ENCODE results near the gene TMEM208. TPM values are rescaled to one million over a fixed set of nuclear protein-coding genes. Genes with fewer than 3 reads are reported as not detected.

Gene TMEM208
- total and polyA plus RNA-seq, 4 donors = 22.1 to 196 (median 93.8) TPM

DNA sequence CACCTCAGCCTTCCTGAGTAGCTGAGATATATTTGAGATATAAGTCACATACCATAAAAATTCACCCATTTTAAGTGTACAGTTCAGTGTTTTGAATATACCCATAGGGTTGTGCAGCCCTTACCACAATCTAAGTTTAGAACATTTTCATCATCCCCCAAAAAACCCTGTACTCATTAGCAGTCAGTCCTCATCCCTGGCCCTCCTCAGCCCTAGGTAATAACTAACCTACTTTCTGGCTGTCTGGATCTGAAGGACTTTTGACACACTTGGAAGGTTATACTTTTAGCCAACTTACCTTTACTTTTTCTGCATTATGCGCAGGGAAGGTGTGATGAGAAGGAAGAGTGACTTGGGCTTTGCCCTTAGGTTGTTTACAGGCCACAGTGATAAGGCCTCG lies 48.4 kb downstream of the TMEM208 start:
- peaks cover 0 to 6% (median 1%) of the 10 kb centered on the region in 4 donors for H3K36me3 ChIP-seq (ENCODE audit: control insufficient read depth in 4 of 4, insufficient read depth in 4 of 4, low read length in 4 of 4)
- no peaks in the 10 kb centered on the region for H3K27me3 ChIP-seq (ENCODE audit: control insufficient read depth in 3 of 3, insufficient read depth in 3 of 3, low read length in 2 of 3)
- no peak for DNase-seq
- 90 to 96% methylated on average over 2 of the region's 2 CpGs for WGBS, 2 donors
- ATAC-seq (ENCODE audit: insufficient read depth, low FRiP score) = no peak
- peaks cover 0 to 22% (median 4%) of the 10 kb centered on the region in 5 donors for H3K4me1 ChIP-seq (ENCODE audit: control insufficient read depth in 5 of 5, insufficient read depth in 5 of 5, low read length in 5 of 5)
- no peak overlapping the region for H3K9ac ChIP-seq (ENCODE audit: insufficient read depth in 1 of 2, low read length in 2 of 2)
- no peak overlapping the region for H3K4me3 ChIP-seq
- no peak overlapping the region for H3K27ac ChIP-seq (ENCODE audit: low read depth in 1 of 2, low read length in 1 of 2)
- TF ChIP-seq CTCF (IDR thresholded peaks at IDR 0.05; ENCODE audit: control extremely low read depth, extremely low read depth) = no peak
- no peaks in the 10 kb centered on the region for H3K9me3 ChIP-seq (ENCODE audit: control insufficient read depth in 4 of 4, insufficient read depth in 3 of 4, low read length in 3 of 4)

DNA sequence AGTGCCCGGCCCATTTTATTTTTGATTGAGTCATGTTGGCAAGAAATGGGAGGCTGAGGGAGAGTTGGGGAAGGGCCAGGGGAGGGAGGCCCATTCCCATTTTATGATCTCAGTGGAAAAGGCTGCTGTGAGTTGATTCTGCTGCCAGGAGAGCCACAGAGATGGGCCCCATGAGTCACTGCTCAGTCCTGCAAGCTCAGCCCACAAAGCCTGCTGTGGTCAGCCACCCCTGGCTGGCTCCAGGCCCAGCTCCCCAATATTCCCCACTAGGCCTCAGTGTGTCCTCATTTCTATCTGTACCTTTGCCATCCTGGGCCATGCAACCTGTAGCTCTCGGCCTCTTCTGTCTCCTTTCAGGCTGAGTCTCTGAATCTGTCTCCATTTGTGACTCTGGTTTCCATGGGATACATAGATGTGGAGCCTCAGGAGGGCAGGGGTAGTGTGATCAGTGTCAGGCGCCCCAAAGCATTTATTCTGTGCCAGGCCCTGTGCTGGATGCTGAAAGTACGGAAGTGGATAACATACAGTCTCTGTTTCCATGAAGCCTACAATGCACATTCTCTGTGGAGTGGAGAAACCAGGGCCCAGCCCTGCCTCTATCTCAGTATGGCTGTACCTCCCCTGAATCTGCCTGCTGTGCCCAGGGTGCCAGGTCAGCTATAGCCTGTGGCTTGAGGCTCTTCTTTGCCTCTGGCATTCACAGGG lies 50.5 kb downstream of the TMEM208 start:
- Histone ChIP-seq H3K9ac (ENCODE audit: insufficient read depth in 1 of 2, low read length in 2 of 2) (no peak overlapping the region), H3K27ac (ENCODE audit: low read depth in 1 of 2, low read length in 1 of 2) (peak overlapping the region in 1 of 2 donors; percentile 57), H3K9me3 (ENCODE audit: control insufficient read depth in 4 of 4, insufficient read depth in 3 of 4, low read length in 3 of 4) (no peaks in the 10 kb centered on the region), H3K4me3 (no peak overlapping the region), H3K27me3 (ENCODE audit: control insufficient read depth in 3 of 3, insufficient read depth in 3 of 3, low read length in 2 of 3) (no peaks in the 10 kb centered on the region), H3K36me3 (ENCODE audit: control insufficient read depth in 4 of 4, insufficient read depth in 4 of 4, low read length in 4 of 4) (peaks cover 0 to 6% (median 1%) of the 10 kb centered on the region in 4 donors), H3K4me1 (ENCODE audit: control insufficient read depth in 5 of 5, insufficient read depth in 5 of 5, low read length in 5 of 5) (peaks cover 0 to 22% (median 5%) of the 10 kb centered on the region in 5 donors)
- ATAC-seq (ENCODE audit: insufficient read depth, low FRiP score) = peak; percentile 30
- WGBS, 2 donors = 86 to 88% methylated on average over 4 of the region's 4 CpGs
- peak in 1 of 3 donors; percentile 17 for DNase-seq
- TF ChIP-seq CTCF (IDR thresholded peaks at IDR 0.05; ENCODE audit: control extremely low read depth, extremely low read depth) = no peak

DNA sequence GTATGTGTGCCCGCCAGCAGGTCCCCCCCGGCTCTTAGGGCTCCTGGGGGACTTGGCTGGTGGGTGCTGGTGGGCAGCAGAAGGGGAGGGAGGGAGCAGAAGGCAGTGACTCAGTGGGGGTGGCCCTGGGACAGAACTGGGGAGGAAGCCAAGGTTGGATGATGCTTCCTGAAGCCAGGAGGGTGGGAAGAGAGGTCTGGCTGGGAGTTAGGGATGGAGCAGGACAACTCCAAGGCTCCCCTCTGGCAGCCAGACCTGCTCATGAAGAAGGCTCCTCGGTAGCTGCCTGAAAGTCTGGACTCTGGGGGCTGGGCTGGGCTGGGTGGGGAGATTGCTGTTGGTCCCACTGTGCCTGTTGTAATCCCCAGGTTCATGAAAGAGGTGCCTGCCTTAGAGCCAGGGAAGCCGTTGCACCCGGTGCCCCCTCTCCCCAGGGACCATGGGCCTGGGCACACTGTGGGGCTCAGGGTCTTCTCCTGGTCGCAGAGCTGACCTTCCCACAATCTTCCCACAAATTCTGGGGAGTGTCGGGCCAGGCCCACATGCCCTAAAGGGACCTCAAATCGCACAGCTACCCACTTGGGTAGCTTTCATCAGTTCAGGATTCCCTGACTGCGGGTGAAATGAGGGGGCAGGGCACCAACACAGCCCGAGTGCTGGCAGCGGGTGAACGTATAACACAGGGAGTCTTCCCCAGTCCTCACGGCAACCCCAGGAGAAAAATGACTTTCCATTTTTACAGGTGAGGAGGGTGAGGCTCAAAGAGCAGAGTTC lies 51.3 kb downstream of the TMEM208 start:
- peak overlapping the region in 1 of 2 donors; percentile 57 for H3K27ac ChIP-seq (ENCODE audit: low read depth in 1 of 2, low read length in 1 of 2)
- TF ChIP-seq CTCF (IDR thresholded peaks at IDR 0.05; ENCODE audit: control extremely low read depth, extremely low read depth) = no peak
- peak; percentile 1 for ATAC-seq (ENCODE audit: insufficient read depth, low FRiP score)
- H3K36me3 ChIP-seq (ENCODE audit: control insufficient read depth in 4 of 4, insufficient read depth in 4 of 4, low read length in 4 of 4) = peaks cover 0 to 6% (median 1%) of the 10 kb centered on the region in 4 donors
- peak overlapping the region; percentile 37 for H3K4me3 ChIP-seq
- H3K9ac ChIP-seq (ENCODE audit: insufficient read depth in 1 of 2, low read length in 2 of 2) = no peak overlapping the region
- H3K27me3 ChIP-seq (ENCODE audit: control insufficient read depth in 3 of 3, insufficient read depth in 3 of 3, low read length in 2 of 3) = no peaks in the 10 kb centered on the region
- no peaks in the 10 kb centered on the region for H3K9me3 ChIP-seq (ENCODE audit: control insufficient read depth in 4 of 4, insufficient read depth in 3 of 4, low read length in 3 of 4)
- 61 to 70% methylated on average over 13 of the region's 13 CpGs for WGBS, 2 donors
- DNase-seq = no peak
- H3K4me1 ChIP-seq (ENCODE audit: control insufficient read depth in 5 of 5, insufficient read depth in 5 of 5, low read length in 5 of 5) = peaks cover 0 to 22% (median 5%) of the 10 kb centered on the region in 5 donors

Small RNA genes within 50 kb of the gene (small RNA-seq; reads per million reads assigned to genes)
- gene MIR328 (ENCODE audit: low replicate concordance) = 10.2 reads per million, percentile 96 among the genes with 10 or more reads in this experiment

Other genes starting within 250 kb of the TMEM208 start
- gene CES4A, start 238.5 kb upstream of the TMEM208 start, total RNA-seq = 10 to 100 TPM; 10.5 to 29.8 TPM
- gene CES4A, start 238.5 kb upstream of the TMEM208 start, polyA plus RNA-seq = 10 to 100 TPM in 1 of 2 donors, 1 to 10 TPM in 1; 8.0 to 16.7 TPM
- 10 to 100 TPM; 47.6 to 59.4 TPM for gene CBFB, start 198.0 kb upstream of the TMEM208 start, total RNA-seq
- gene CBFB, start 198.0 kb upstream of the TMEM208 start, polyA plus RNA-seq = 10 to 100 TPM; 23.3 to 29.6 TPM
- gene PHAF1, start 117.2 kb upstream of the TMEM208 start, total RNA-seq = 10 to 100 TPM; 14.6 to 36.1 TPM
- 10 to 100 TPM in 1 of 2 donors, 1 to 10 TPM in 1; 9.1 to 12.0 TPM for gene PHAF1, start 117.2 kb upstream of the TMEM208 start, polyA plus RNA-seq
- 10 to 100 TPM; 17.1 to 22.9 TPM for gene B3GNT9, start 76.1 kb upstream of the TMEM208 start, total RNA-seq
- gene B3GNT9, start 76.1 kb upstream of the TMEM208 start, polyA plus RNA-seq = 10 to 100 TPM in 1 of 2 donors, 1 to 10 TPM in 1; 8.4 to 12.0 TPM
- 10 to 100 TPM; 12.4 to 36.1 TPM for gene TRADD, start 67.2 kb upstream of the TMEM208 start, total RNA-seq
- gene TRADD, start 67.2 kb upstream of the TMEM208 start, polyA plus RNA-seq = 10 to 100 TPM; 17.5 to 37.2 TPM
- 10 to 100 TPM in 1 of 2 donors, 1 to 10 TPM in 1; 3.6 to 30.9 TPM for gene FBXL8, start 67.2 kb upstream of the TMEM208 start, total RNA-seq
- gene FBXL8, start 67.2 kb upstream of the TMEM208 start, polyA plus RNA-seq = 10 to 100 TPM; 18.9 to 30.3 TPM
- 10 to 100 TPM in 1 of 2 donors, 1 to 10 TPM in 1; 5.1 to 28.9 TPM for gene HSF4, start 62.4 kb upstream of the TMEM208 start, total RNA-seq
- gene HSF4, start 62.4 kb upstream of the TMEM208 start, polyA plus RNA-seq = 10 to 100 TPM; 13.1 to 62.5 TPM
- gene NOL3, start 56.6 kb upstream of the TMEM208 start, total RNA-seq = 10 to 100 TPM; 25.3 to 51.9 TPM
- gene NOL3, start 56.6 kb upstream of the TMEM208 start, polyA plus RNA-seq = 10 to 100 TPM; 35.5 to 46.8 TPM
- gene MATCAP1, start 43.2 kb upstream of the TMEM208 start, total RNA-seq = 10 to 100 TPM; 33.1 to 41.8 TPM
- 10 to 100 TPM; 18.5 to 18.8 TPM for gene MATCAP1, start 43.2 kb upstream of the TMEM208 start, polyA plus RNA-seq
- 10 to 100 TPM; 11.4 to 16.5 TPM for gene EXOC3L1, start 37.0 kb upstream of the TMEM208 start, total RNA-seq
- gene EXOC3L1, start 37.0 kb upstream of the TMEM208 start, polyA plus RNA-seq = 10 to 100 TPM in 1 of 2 donors, 1 to 10 TPM in 1; 9.7 to 12.6 TPM
- 10 to 100 TPM; 27.8 to 68.2 TPM for gene E2F4, start 35.0 kb upstream of the TMEM208 start, total RNA-seq
- 10 to 100 TPM; 44.5 to 86.1 TPM for gene E2F4, start 35.0 kb upstream of the TMEM208 start, polyA plus RNA-seq
- 10 to 100 TPM in 1 of 2 donors, 1 to 10 TPM in 1; 6.5 to 22.5 TPM for gene ELMO3, start 28.0 kb upstream of the TMEM208 start, total RNA-seq
- 10 to 100 TPM; 13.3 to 17.7 TPM for gene ELMO3, start 28.0 kb upstream of the TMEM208 start, polyA plus RNA-seq
- gene FHOD1, start 20.4 kb downstream of the TMEM208 start, total RNA-seq = 100 to 1,000 TPM in 1 of 2 donors, 10 to 100 TPM in 1; 51.3 to 129 TPM
- gene FHOD1, start 20.4 kb downstream of the TMEM208 start, polyA plus RNA-seq = 10 to 100 TPM; 64.1 to 67.0 TPM
- 1 to 10 TPM; 4.2 to 5.9 TPM for gene SLC9A5, start 21.8 kb downstream of the TMEM208 start, total RNA-seq
- gene SLC9A5, start 21.8 kb downstream of the TMEM208 start, polyA plus RNA-seq = 1 to 10 TPM; 1.2 to 2.4 TPM
- gene PLEKHG4, start 52.4 kb downstream of the TMEM208 start, total RNA-seq = 10 to 100 TPM; 14.6 to 26.9 TPM
- gene PLEKHG4, start 52.4 kb downstream of the TMEM208 start, polyA plus RNA-seq = 10 to 100 TPM in 1 of 2 donors, 1 to 10 TPM in 1; 9.0 to 19.5 TPM
- 1 to 10 TPM in 1 of 2 donors, under 1 TPM in 1; 0.40 to 5.1 TPM for gene KCTD19, start 99.6 kb downstream of the TMEM208 start, total RNA-seq
- under 1 TPM; 0.07 to 0.24 TPM for gene KCTD19, start 99.6 kb downstream of the TMEM208 start, polyA plus RNA-seq
- gene LRRC36, start 99.7 kb downstream of the TMEM208 start, total RNA-seq = 100 to 1,000 TPM in 1 of 2 donors, 10 to 100 TPM in 1; 14.4 to 103 TPM
- 10 to 100 TPM in 1 of 2 donors, 1 to 10 TPM in 1; 2.1 to 18.8 TPM for gene LRRC36, start 99.7 kb downstream of the TMEM208 start, polyA plus RNA-seq
- gene TPPP3, start 166.4 kb downstream of the TMEM208 start, total RNA-seq = 100 to 1,000 TPM; 183 to 371 TPM
- 100 to 1,000 TPM; 164 to 186 TPM for gene TPPP3, start 166.4 kb downstream of the TMEM208 start, polyA plus RNA-seq
- 10 to 100 TPM; 14.9 to 31.8 TPM for gene ZDHHC1, start 189.3 kb downstream of the TMEM208 start, total RNA-seq
- 10 to 100 TPM; 10.9 to 27.4 TPM for gene ZDHHC1, start 189.3 kb downstream of the TMEM208 start, polyA plus RNA-seq
- 1 to 10 TPM; 6.5 to 6.8 TPM for gene HSD11B2, start 204.0 kb downstream of the TMEM208 start, total RNA-seq
- gene HSD11B2, start 204.0 kb downstream of the TMEM208 start, polyA plus RNA-seq = 10 to 100 TPM in 1 of 2 donors, 1 to 10 TPM in 1; 2.6 to 39.8 TPM

Measured in lung (tissue), 13 donors.